Left lobe of liver (tissue), 2 donors: Measurements from ENCODE around the gene SETD1A. TPM values are rescaled to one million over a fixed set of nuclear protein-coding genes. Genes with fewer than 3 reads are reported as not detected.

Experiments
- ATAC-seq: fragments of 200-7000 bp; cut with Tn5 transposase; one replicate; pipeline ENCODE4 v1.9.1; 2020; ENCODE audit warnings: mild to moderate bottlenecking, moderate library complexity
- DNase-seq: peaks from one replicate; pipeline ENCODE4 v3.0.0-alpha.2; 2020; ENCODE audit warnings: low spot score
- total RNA-seq: library from RNA; stranded (reverse); gene quantifications from one replicate; pipeline ENCODE4 v1.2.1, GENCODE V29; 2021
- donor health status: DM: no; HTN: no; CAD: no; lungs with moderate emphysema.
- donor health status: DM: no; HTN: yes; CAD: no.

The SETD1A gene
- total RNA-seq, 1 donor from 2014 or later: 8.2 TPM

GRCh38 chr16:30951750-30952149 is 5.8 kb upstream of the SETD1A start:
- DNase-seq (peak; percentile 93), ATAC-seq (peak; percentile 10)

- no peak for ATAC-seq
Measured at GRCh38 chr16:30953111-30953510, 4.4 kb upstream of the SETD1A start.

GRCh38 chr16:30953511-30954124 is 3.9 kb upstream of the SETD1A start:
- ATAC-seq: no peak

More at GRCh38 chr16:30953111-30953510, 4.4 kb upstream of the SETD1A start:
- no peak for DNase-seq

GRCh38 chr16:30954993-30955392 is 2.6 kb upstream of the SETD1A start:
- DNase-seq: no peak
- peak; percentile 2 for ATAC-seq

More at GRCh38 chr16:30953511-30954124, 3.9 kb upstream of the SETD1A start:
- DNase-seq: no peak

- ATAC-seq: peak; percentile 70
- DNase-seq: peak; percentile 86
Measured at GRCh38 chr16:30956601-30957455, 726 bp upstream of the SETD1A start.

GRCh38 chr16:30958175-30959079 is 873 bp downstream of the SETD1A start:
- peak; percentile 26 for ATAC-seq

GRCh38 chr16:30961384-30961783 is 3.8 kb downstream of the SETD1A start:
- DNase-seq (no peak), ATAC-seq (no peak)

More at GRCh38 chr16:30958175-30959079, 873 bp downstream of the SETD1A start:
- no peak for DNase-seq

- DNase-seq (no peak), ATAC-seq (no peak)
Measured at GRCh38 chr16:30963925-30964511, 6.5 kb downstream of the SETD1A start.

GRCh38 chr16:30964574-30965226 is 7.1 kb downstream of the SETD1A start:
- DNase-seq: no peak
- ATAC-seq: no peak

- DNase-seq (no peak), ATAC-seq (no peak)
Measured at GRCh38 chr16:30965436-30965835, 7.9 kb downstream of the SETD1A start.

GRCh38 chr16:30966033-30966619 is 8.6 kb downstream of the SETD1A start:
- no peak for ATAC-seq
- no peak for DNase-seq

GRCh38 chr16:30967795-30968194 is 10.2 kb downstream of the SETD1A start:
- DNase-seq: no peak
- ATAC-seq: no peak

- ATAC-seq (no peak), DNase-seq (no peak)
Measured at GRCh38 chr16:30969246-30969842, 11.8 kb downstream of the SETD1A start.

- ATAC-seq (no peak), DNase-seq (no peak)
Measured at GRCh38 chr16:30971298-30971697, 13.7 kb downstream of the SETD1A start.

- DNase-seq (no peak), ATAC-seq (no peak)
Measured at GRCh38 chr16:30972872-30973271, 15.3 kb downstream of the SETD1A start.

- ATAC-seq (no peak), DNase-seq (no peak)
Measured at GRCh38 chr16:30974348-30974747, 16.8 kb downstream of the SETD1A start.

- no peak for ATAC-seq
- DNase-seq: no peak
Measured at GRCh38 chr16:30976486-30976885, 18.9 kb downstream of the SETD1A start.

- ATAC-seq (no peak), DNase-seq (no peak)
Measured at GRCh38 chr16:30977502-30977901, 19.9 kb downstream of the SETD1A start.
